Natural killer cell (primary cell): ENCODE results near the gene TMBIM1. TPM values are rescaled to one million over a fixed set of nuclear protein-coding genes. Genes with fewer than 3 reads are reported as not detected.
"Not testable (repeated sequence)": the region's sequence is repeated elsewhere in the genome, so short reads cannot be mapped to it uniquely, and the experiment has no call there.

Source experiments
- ATAC-seq, 3 donors: fragments of 150-1000 bp in 2 of 3; fragments of 200-7000 bp in 1 of 3; cut with Tn5 transposase; 1 replicate in 1 of 3; 2 replicates in 2 of 3; pipeline ENCODE4 v1.10.0; 2021; ENCODE audit warnings: mild to moderate bottlenecking in 2 of 3, moderate library complexity in 2 of 3
- DNase-seq, 2 donors: peaks; one replicate each; pipeline versions ENCODE4 v3.0.0 to v3.0.0-alpha.2; 2013 to 2021; ENCODE audit warnings: mixed read lengths in 1 of 2
- H3K27ac ChIP-seq: one replicate; pipeline ENCODE4 v1.5.1; 2013; ENCODE audit warnings: mild to moderate bottlenecking, low read length
- H3K27me3 ChIP-seq: one replicate; pipeline ENCODE4 v1.6.1; 2013; ENCODE audit warnings: low read length; ENCODE audit not compliant: control insufficient read depth, insufficient read depth
- H3K36me3 ChIP-seq: one replicate; pipeline ENCODE4 v1.6.1; 2013; ENCODE audit warnings: low read length; ENCODE audit not compliant: control insufficient read depth, insufficient read depth
- H3K4me1 ChIP-seq: one replicate; pipeline ENCODE4 v1.6.1; 2013; ENCODE audit warnings: low read length; ENCODE audit not compliant: control insufficient read depth, insufficient read depth
- H3K4me3 ChIP-seq: one replicate; pipeline ENCODE4 v1.5.1; 2013; ENCODE audit warnings: low read length
- H3K9me3 ChIP-seq: one replicate; pipeline ENCODE4 v1.6.1; 2013; ENCODE audit warnings: low read length; ENCODE audit not compliant: control insufficient read depth, insufficient read depth
- H3K27ac Mint-ChIP-seq, 2 donors: one replicate each; pipeline ENCODE4 v1.8.0; 2022; ENCODE audit warnings: mild to moderate bottlenecking in 2 of 2, mixed read lengths in 2 of 2, moderate library complexity in 1 of 2
- H3K27me3 Mint-ChIP-seq, 2 donors: one replicate each; pipeline ENCODE4 v1.8.0; 2022; ENCODE audit warnings: low read depth in 2 of 2, mixed read lengths in 2 of 2
- H3K36me3 Mint-ChIP-seq: one replicate; pipeline ENCODE4 v1.8.0; 2022; ENCODE audit warnings: mixed read lengths
- H3K4me1 Mint-ChIP-seq, 2 donors: one replicate each; pipeline ENCODE4 v1.8.0; 2022; ENCODE audit warnings: mixed read lengths in 2 of 2
- H3K4me3 Mint-ChIP-seq: one replicate; pipeline ENCODE4 v1.8.0; 2022; ENCODE audit warnings: mild to moderate bottlenecking, moderate library complexity, mixed read lengths
- H3K9me3 Mint-ChIP-seq, 2 donors: one replicate each; pipeline ENCODE4 v1.8.0; 2022; ENCODE audit warnings: mixed read lengths in 2 of 2
- WGBS: methylation state at CpG from one replicate; pipeline ENCODE4 v1.1.7; 2013; ENCODE audit warnings: missing lambda C conversion rate; ENCODE audit not compliant: insufficient coverage; 5-methylcytosine and 5-hydroxymethylcytosine counted together
- intact Hi-C: fragments of 100-400 bp; cut with micrococcal nuclease; formaldehyde crosslinking; loops from one replicate; pipeline ENCODE4 v1.14.2; 2022
- total RNA-seq, 4 donors: library from RNA; stranded (reverse); fragments of 120-200 nt in 1 of 4; gene quantifications; one replicate each; pipeline versions ENCODE4 v1.2.3 to v1.2.4, GENCODE V29; 2013 to 2022
- TF ChIP-seq, protein P1 (sequence below): fragments of 200-600 bp; IDR thresholded peaks from one replicate; pipeline ENCODE4 v1.8.0; 2022; ENCODE audit warnings: antibody characterized with exemption

TMBIM1 gene
- total RNA-seq, 3 donors from 2014 or later (not counting 1 experiment from before 2014, with no cell fraction given), result 84.9 to 107 (median 95.1) TPM

DNA sequence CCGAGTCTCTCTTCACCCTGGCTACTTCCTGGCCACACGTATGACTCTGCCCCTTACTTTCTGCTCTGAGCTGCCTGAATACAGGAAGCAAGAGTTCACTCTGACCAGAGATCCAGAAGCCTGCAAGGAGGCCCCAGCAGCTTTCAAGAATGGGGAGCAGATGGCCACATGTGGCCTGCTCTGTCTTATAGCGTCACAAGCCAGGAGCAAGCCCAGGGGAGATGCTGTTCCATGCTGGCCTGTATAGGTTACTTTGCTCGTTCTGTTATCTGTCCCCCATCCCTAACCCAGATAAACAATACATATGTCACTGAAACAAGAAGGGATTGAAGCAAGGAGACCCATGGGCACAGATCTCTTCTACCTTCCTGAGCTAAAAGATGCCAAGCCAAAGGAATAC is 17.7 kb downstream of the TMBIM1 start:
- intact Hi-C loops, result loop anchor here (10.0 kb wide), 1 partner anchor 580 kb away; the partner anchor contains the start of gene WNT6
- H3K9me3 ChIP-seq, result no peaks in the 10 kb centered on the region
- no peaks in the 10 kb centered on the region for H3K27me3 Mint-ChIP-seq
- DNase-seq, result no peak
- H3K4me3 Mint-ChIP-seq, result no peak overlapping the region
- peaks cover 9% of the 10 kb centered on the region for H3K36me3 Mint-ChIP-seq
- peak overlapping the region; percentile 43 to 53 for H3K27ac Mint-ChIP-seq
- peaks cover 62% of the 10 kb centered on the region for H3K36me3 ChIP-seq
- no peak overlapping the region for H3K27ac ChIP-seq
- H3K9me3 Mint-ChIP-seq, result no peaks in the 10 kb centered on the region
- peaks cover 33 to 51% of the 10 kb centered on the region in 2 donors for H3K4me1 Mint-ChIP-seq
- no peak for ATAC-seq
- TF ChIP-seq, protein P1, sequence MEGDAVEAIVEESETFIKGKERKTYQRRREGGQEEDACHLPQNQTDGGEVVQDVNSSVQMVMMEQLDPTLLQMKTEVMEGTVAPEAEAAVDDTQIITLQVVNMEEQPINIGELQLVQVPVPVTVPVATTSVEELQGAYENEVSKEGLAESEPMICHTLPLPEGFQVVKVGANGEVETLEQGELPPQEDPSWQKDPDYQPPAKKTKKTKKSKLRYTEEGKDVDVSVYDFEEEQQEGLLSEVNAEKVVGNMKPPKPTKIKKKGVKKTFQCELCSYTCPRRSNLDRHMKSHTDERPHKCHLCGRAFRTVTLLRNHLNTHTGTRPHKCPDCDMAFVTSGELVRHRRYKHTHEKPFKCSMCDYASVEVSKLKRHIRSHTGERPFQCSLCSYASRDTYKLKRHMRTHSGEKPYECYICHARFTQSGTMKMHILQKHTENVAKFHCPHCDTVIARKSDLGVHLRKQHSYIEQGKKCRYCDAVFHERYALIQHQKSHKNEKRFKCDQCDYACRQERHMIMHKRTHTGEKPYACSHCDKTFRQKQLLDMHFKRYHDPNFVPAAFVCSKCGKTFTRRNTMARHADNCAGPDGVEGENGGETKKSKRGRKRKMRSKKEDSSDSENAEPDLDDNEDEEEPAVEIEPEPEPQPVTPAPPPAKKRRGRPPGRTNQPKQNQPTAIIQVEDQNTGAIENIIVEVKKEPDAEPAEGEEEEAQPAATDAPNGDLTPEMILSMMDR, result no peak
- H3K4me3 ChIP-seq, result no peak overlapping the region
- 84% methylated on average over 4 of the region's 4 CpGs for WGBS
- H3K27me3 ChIP-seq, result no peaks in the 10 kb centered on the region
- H3K4me1 ChIP-seq, result peaks cover 26% of the 10 kb centered on the region

- Mint-ChIP-seq H3K27me3 (no peaks in the 10 kb centered on the region), H3K36me3 (peaks cover 9% of the 10 kb centered on the region), H3K9me3 (no peaks in the 10 kb centered on the region), H3K4me3 (no peak overlapping the region), H3K27ac (peak overlapping the region; percentile 43 to 58), H3K4me1 (peaks cover 40 to 54% of the 10 kb centered on the region in 2 donors)
- WGBS, result 100% methylated on average over 2 of the region's 2 CpGs
- no peaks in the 10 kb centered on the region for H3K27me3 ChIP-seq
- intact Hi-C loops, result loop anchor here (10.0 kb wide), 1 partner anchor 581 kb away; the partner anchor contains the start of gene WNT6
- no peaks in the 10 kb centered on the region for H3K9me3 ChIP-seq
- TF ChIP-seq, protein P1, result no peak
- ATAC-seq (no peak), DNase-seq (no peak)
- H3K4me1 ChIP-seq, result peaks cover 33% of the 10 kb centered on the region
- no peak overlapping the region for H3K27ac ChIP-seq
- H3K36me3 ChIP-seq, result peaks cover 55% of the 10 kb centered on the region
- H3K4me3 ChIP-seq, result no peak overlapping the region
These were observed 18.4 kb downstream of the TMBIM1 start for GRCh38 chr2:218273908-218274249.

GRCh38 chr2:218273214-218273907 is 18.9 kb downstream of the TMBIM1 start:
- not testable (repeated sequence) for DNase-seq, ATAC-seq, H3K9me3 ChIP-seq, H3K27me3 Mint-ChIP-seq, H3K27me3 ChIP-seq, H3K4me3 Mint-ChIP-seq, H3K9me3 Mint-ChIP-seq, H3K4me3 ChIP-seq, H3K36me3 Mint-ChIP-seq
- H3K27ac Mint-ChIP-seq, result peak overlapping the region; percentile 43 to 58
- intact Hi-C loops, result loop anchor here (10.0 kb wide), 1 partner anchor 581 kb away; the partner anchor contains the start of gene WNT6
- Histone ChIP-seq H3K4me1 (peaks cover 34% of the 10 kb centered on the region), H3K27ac (peak overlapping the region; percentile 24), H3K36me3 (peaks cover 49% of the 10 kb centered on the region)
- H3K4me1 Mint-ChIP-seq, result peaks cover 40 to 54% of the 10 kb centered on the region in 2 donors
- WGBS, result 89% methylated on average over 5 of the region's 8 CpGs

DNA sequence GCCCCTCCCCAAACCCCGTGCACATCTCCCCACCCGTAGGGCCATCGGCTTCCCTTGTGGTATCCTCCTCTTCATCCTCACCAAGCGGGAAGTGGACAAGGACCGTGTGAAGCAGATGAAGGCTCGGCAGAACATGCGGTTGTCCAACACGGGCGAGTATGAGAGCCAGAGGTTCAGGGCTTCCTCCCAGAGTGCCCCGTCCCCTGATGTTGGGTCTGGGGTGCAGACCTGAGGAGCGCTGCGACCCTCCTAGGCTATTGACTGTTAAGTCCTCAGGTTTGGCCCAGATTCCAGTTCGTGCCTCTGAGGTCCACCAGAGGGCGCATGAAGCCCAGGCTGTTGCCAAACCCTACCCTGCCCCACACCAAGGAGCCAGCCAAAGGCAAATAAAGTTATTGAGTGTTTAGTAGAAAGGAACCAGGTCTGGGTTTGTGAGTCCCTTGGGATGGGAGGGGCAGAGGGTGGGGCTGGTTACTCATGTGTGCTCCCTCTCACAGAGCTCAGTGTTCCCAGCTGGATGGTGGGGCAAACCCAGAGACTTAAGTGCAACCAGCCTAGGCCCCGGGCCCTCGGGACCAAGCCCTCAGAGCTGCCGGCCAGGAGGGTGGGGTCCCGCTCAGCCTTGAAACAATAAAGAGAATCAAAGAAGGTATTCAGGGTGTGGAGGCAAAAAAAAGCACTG is 19.6 kb downstream of the TMBIM1 start:
- Histone ChIP-seq H3K27ac (peak overlapping the region; percentile 24), H3K27me3 (no peaks in the 10 kb centered on the region), H3K4me1 (peaks cover 34% of the 10 kb centered on the region), H3K36me3 (peaks cover 43% of the 10 kb centered on the region), H3K9me3 (no peaks in the 10 kb centered on the region), H3K4me3 (no peak overlapping the region)
- Mint-ChIP-seq H3K9me3 (no peaks in the 10 kb centered on the region), H3K27ac (peak overlapping the region; percentile 84 to 88), H3K27me3 (no peaks in the 10 kb centered on the region), H3K4me1 (peaks cover 40 to 54% of the 10 kb centered on the region in 2 donors), H3K4me3 (peak overlapping the region; percentile 6), H3K36me3 (peaks cover 9% of the 10 kb centered on the region)
- TF ChIP-seq, protein P1, result peak; percentile 87
- 36% methylated on average over 16 of the region's 18 CpGs for WGBS
- peak in 2 of 3 donors; percentile 9 to 17 for ATAC-seq
- DNase-seq, result peak; percentile 70 to 91
- intact Hi-C loops, result loop anchor here (1.0 to 10.0 kb wide), 4 partner anchors 84 to 582 kb away; partner anchors contain the start of genes CATIP and WNT6
